ENCODE data around the gene C1QTNF2. TPM values are rescaled to one million over a fixed set of nuclear protein-coding genes. Genes with fewer than 3 reads are reported as not detected.
A peak's percentile ranks its signal among the peaks of the same experiment; 100 is the strongest.

Gene C1QTNF2
- total and polyA plus RNA-seq, 3 experiments from 2014 or later = not detected

- DNase-seq = no peak
- Mint-ChIP-seq H3K9me3 (peaks cover 0 to 2% (median 0%) of the 10 kb centered on the region in 5 donors), H3K36me3 (no peaks in the 10 kb centered on the region), H3K27ac (peak overlapping the region in 1 of 8 donors; percentile 40), H3K4me3 (peak overlapping the region in 6 of 7 donors; percentile 51 to 82 (median 70)), H3K27me3 (peaks cover 27 to 73% of the 10 kb centered on the region in 2 donors), H3K4me1 (peaks cover 5 to 12% (median 5%) of the 10 kb centered on the region in 3 donors)
- Histone ChIP-seq H3K27ac (ENCODE audit: low read depth, low read length) (no peak overlapping the region), H3K4me3 (ENCODE audit: low read length) (no peak overlapping the region), H3K9me3 (ENCODE audit: low read length) (no peaks in the 10 kb centered on the region), H3K27me3 (ENCODE audit: insufficient read depth, low read length, poor library complexity, severe bottlenecking) (peaks cover 27% of the 10 kb centered on the region), H3K4me1 (ENCODE audit: insufficient read depth, low read length) (no peaks in the 10 kb centered on the region), H3K36me3 (ENCODE audit: insufficient read depth, low read length) (no peaks in the 10 kb centered on the region)
- CTCF ChIA-PET = no interaction called here
- POLR2A ChIA-PET = no interaction called here
These were observed 57.3 kb downstream of the C1QTNF2 start for GRCh38 chr5:160312960-160313727.

GRCh38 chr5:160312134-160312959 lies 58.1 kb downstream of the C1QTNF2 start, which contains the start of gene CCNJL:
TSS of gene CCNJL (minus strand) at chr5:160312564. CDS start at chr5:160311923, 641 bp downstream.
- DNase-seq = no peak
- no peaks in the 10 kb centered on the region for H3K9me3 Mint-ChIP-seq
- H3K4me1 Mint-ChIP-seq = peaks cover 5 to 12% (median 5%) of the 10 kb centered on the region in 3 donors
- peak within 1 kb of the TSS in 1 of 8 donors; percentile 40 for H3K27ac Mint-ChIP-seq
- H3K9me3 ChIP-seq (ENCODE audit: low read length) = no peaks in the 10 kb centered on the region
- peaks cover 27 to 74% of the 10 kb centered on the region in 2 donors for H3K27me3 Mint-ChIP-seq
- H3K27me3 ChIP-seq (ENCODE audit: insufficient read depth, low read length, poor library complexity, severe bottlenecking) = peaks cover 27% of the 10 kb centered on the region
- peak within 1 kb of the TSS in 6 of 7 donors; percentile 52 to 82 (median 70) for H3K4me3 Mint-ChIP-seq
- ChIA-PET POLR2A (no interaction called here), CTCF (no interaction called here)
- no peaks in the 10 kb centered on the region for H3K36me3 Mint-ChIP-seq
- no peaks in the 10 kb centered on the region for H3K36me3 ChIP-seq (ENCODE audit: insufficient read depth, low read length)
- H3K4me1 ChIP-seq (ENCODE audit: insufficient read depth, low read length) = no peaks in the 10 kb centered on the region
- no peak within 1 kb of the TSS for H3K4me3 ChIP-seq (ENCODE audit: low read length)
- no peak within 1 kb of the TSS for H3K27ac ChIP-seq (ENCODE audit: low read depth, low read length)

- Mint-ChIP-seq H3K4me3 (peak overlapping the region in 5 of 7 donors; percentile 49 to 82 (median 56)), H3K36me3 (no peaks in the 10 kb centered on the region), H3K9me3 (no peaks in the 10 kb centered on the region), H3K4me1 (peaks cover 5 to 12% (median 5%) of the 10 kb centered on the region in 3 donors), H3K27me3 (peaks cover 30 to 74% of the 10 kb centered on the region in 2 donors), H3K27ac (no peak overlapping the region)
- DNase-seq = no peak
- Histone ChIP-seq H3K27me3 (ENCODE audit: insufficient read depth, low read length, poor library complexity, severe bottlenecking) (peaks cover 27% of the 10 kb centered on the region), H3K9me3 (ENCODE audit: low read length) (no peaks in the 10 kb centered on the region), H3K4me1 (ENCODE audit: insufficient read depth, low read length) (no peaks in the 10 kb centered on the region), H3K27ac (ENCODE audit: low read depth, low read length) (no peak overlapping the region), H3K4me3 (ENCODE audit: low read length) (no peak overlapping the region), H3K36me3 (ENCODE audit: insufficient read depth, low read length) (no peaks in the 10 kb centered on the region)
- ChIA-PET CTCF (no interaction called here), POLR2A (no interaction called here)
These were observed 58.8 kb downstream of the C1QTNF2 start for GRCh38 chr5:160311491-160312133.

GRCh38 chr5:160310552-160311295 lies 59.7 kb downstream of the C1QTNF2 start:
- Mint-ChIP-seq H3K9me3 (no peaks in the 10 kb centered on the region), H3K27me3 (peaks cover 27 to 70% of the 10 kb centered on the region in 2 donors), H3K4me1 (peaks cover 5 to 12% (median 5%) of the 10 kb centered on the region in 3 donors), H3K27ac (peak overlapping the region in 1 of 8 donors; percentile 9), H3K36me3 (no peaks in the 10 kb centered on the region), H3K4me3 (no peak overlapping the region)
- Histone ChIP-seq H3K9me3 (ENCODE audit: low read length) (no peaks in the 10 kb centered on the region), H3K27me3 (ENCODE audit: insufficient read depth, low read length, poor library complexity, severe bottlenecking) (peaks cover 27% of the 10 kb centered on the region), H3K36me3 (ENCODE audit: insufficient read depth, low read length) (no peaks in the 10 kb centered on the region), H3K27ac (ENCODE audit: low read depth, low read length) (no peak overlapping the region), H3K4me3 (ENCODE audit: low read length) (no peak overlapping the region), H3K4me1 (ENCODE audit: insufficient read depth, low read length) (no peaks in the 10 kb centered on the region)
- ChIA-PET POLR2A (no interaction called here), CTCF (no interaction called here)
- DNase-seq = no peak

- H3K27me3 ChIP-seq (ENCODE audit: insufficient read depth, low read length, poor library complexity, severe bottlenecking) = peaks cover 27% of the 10 kb centered on the region
- CTCF ChIA-PET = no interaction called here
- peaks cover 27 to 73% of the 10 kb centered on the region in 2 donors for H3K27me3 Mint-ChIP-seq
These were observed 60.3 kb downstream of the C1QTNF2 start for GRCh38 chr5:160310140-160310539.

GRCh38 chr5:160306696-160307095 lies 63.7 kb downstream of the C1QTNF2 start:
- Mint-ChIP-seq H3K9me3 (no peaks in the 10 kb centered on the region), H3K27me3 (peaks cover 27 to 64% of the 10 kb centered on the region in 2 donors), H3K36me3 (no peaks in the 10 kb centered on the region), H3K4me1 (peaks cover 0 to 4% (median 2%) of the 10 kb centered on the region in 3 donors), H3K4me3 (no peak overlapping the region), H3K27ac (no peak overlapping the region)
- no peaks in the 10 kb centered on the region for H3K4me1 ChIP-seq (ENCODE audit: insufficient read depth, low read length)
- ChIA-PET CTCF (no interaction called here), POLR2A (no interaction called here)
- DNase-seq = no peak
- H3K9me3 ChIP-seq (ENCODE audit: low read length) = no peaks in the 10 kb centered on the region
- no peaks in the 10 kb centered on the region for H3K36me3 ChIP-seq (ENCODE audit: insufficient read depth, low read length)
- H3K27me3 ChIP-seq (ENCODE audit: insufficient read depth, low read length, poor library complexity, severe bottlenecking) = peaks cover 20% of the 10 kb centered on the region
- no peak overlapping the region for H3K4me3 ChIP-seq (ENCODE audit: low read length)
- H3K27ac ChIP-seq (ENCODE audit: low read depth, low read length) = no peak overlapping the region

More at GRCh38 chr5:160310140-160310539, 60.3 kb downstream of the C1QTNF2 start:
- H3K4me1 ChIP-seq (ENCODE audit: insufficient read depth, low read length) = no peaks in the 10 kb centered on the region
- H3K36me3 Mint-ChIP-seq = no peaks in the 10 kb centered on the region
- H3K4me1 Mint-ChIP-seq = peaks cover 5 to 12% (median 5%) of the 10 kb centered on the region in 3 donors
- H3K4me3 Mint-ChIP-seq = no peak overlapping the region
- no peak overlapping the region for H3K27ac ChIP-seq (ENCODE audit: low read depth, low read length)
- H3K27ac Mint-ChIP-seq = no peak overlapping the region
- no peak overlapping the region for H3K4me3 ChIP-seq (ENCODE audit: low read length)
- H3K9me3 ChIP-seq (ENCODE audit: low read length) = no peaks in the 10 kb centered on the region
- POLR2A ChIA-PET = no interaction called here
- no peaks in the 10 kb centered on the region for H3K36me3 ChIP-seq (ENCODE audit: insufficient read depth, low read length)
- no peak for DNase-seq
- no peaks in the 10 kb centered on the region for H3K9me3 Mint-ChIP-seq

GRCh38 chr5:160305319-160305718 lies 65.1 kb downstream of the C1QTNF2 start:
- no peaks in the 10 kb centered on the region for H3K9me3 Mint-ChIP-seq
- H3K4me1 Mint-ChIP-seq = no peaks in the 10 kb centered on the region
- H3K4me3 Mint-ChIP-seq = no peak overlapping the region
- CTCF ChIA-PET = no interaction called here
- Histone ChIP-seq H3K9me3 (ENCODE audit: low read length) (no peaks in the 10 kb centered on the region), H3K27ac (ENCODE audit: low read depth, low read length) (no peak overlapping the region), H3K4me1 (ENCODE audit: insufficient read depth, low read length) (no peaks in the 10 kb centered on the region), H3K4me3 (ENCODE audit: low read length) (no peak overlapping the region), H3K36me3 (ENCODE audit: insufficient read depth, low read length) (no peaks in the 10 kb centered on the region), H3K27me3 (ENCODE audit: insufficient read depth, low read length, poor library complexity, severe bottlenecking) (peaks cover 12% of the 10 kb centered on the region)
- no peak overlapping the region for H3K27ac Mint-ChIP-seq
- no peaks in the 10 kb centered on the region for H3K36me3 Mint-ChIP-seq
- POLR2A ChIA-PET = no interaction called here
- DNase-seq = no peak
- peaks cover 18 to 51% of the 10 kb centered on the region in 2 donors for H3K27me3 Mint-ChIP-seq
